ENCODE measurements around the gene IKZF1.

DNA sequence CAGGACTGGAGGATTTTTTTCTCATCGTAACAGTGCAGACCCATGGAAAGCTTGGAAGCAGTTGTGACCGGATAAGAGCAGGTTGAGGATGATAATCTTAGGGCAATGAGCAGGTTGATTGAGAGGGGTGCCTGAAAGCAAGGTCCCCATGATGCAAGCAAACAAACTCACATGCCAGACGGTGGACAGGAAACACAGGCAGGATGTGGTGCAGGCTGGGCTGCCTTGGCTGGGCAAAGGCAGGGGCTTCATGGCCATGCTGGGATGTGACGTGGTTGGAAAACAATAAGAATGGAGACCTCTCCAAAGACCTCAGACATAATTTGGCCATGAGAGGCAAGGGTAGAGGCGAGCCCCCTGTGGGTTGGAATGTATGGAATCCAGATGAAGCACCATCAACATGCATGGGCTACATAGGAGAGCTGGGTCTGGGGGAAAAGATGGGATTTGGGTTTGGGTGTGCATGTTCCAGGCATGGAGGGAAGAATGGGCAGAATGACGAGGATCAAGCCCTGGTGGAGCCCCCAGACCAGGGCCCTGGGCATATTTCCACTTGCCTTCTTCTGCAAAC, 58.3 kb downstream of the IKZF1 start:
- TF ChIP-seq, protein P1, sequence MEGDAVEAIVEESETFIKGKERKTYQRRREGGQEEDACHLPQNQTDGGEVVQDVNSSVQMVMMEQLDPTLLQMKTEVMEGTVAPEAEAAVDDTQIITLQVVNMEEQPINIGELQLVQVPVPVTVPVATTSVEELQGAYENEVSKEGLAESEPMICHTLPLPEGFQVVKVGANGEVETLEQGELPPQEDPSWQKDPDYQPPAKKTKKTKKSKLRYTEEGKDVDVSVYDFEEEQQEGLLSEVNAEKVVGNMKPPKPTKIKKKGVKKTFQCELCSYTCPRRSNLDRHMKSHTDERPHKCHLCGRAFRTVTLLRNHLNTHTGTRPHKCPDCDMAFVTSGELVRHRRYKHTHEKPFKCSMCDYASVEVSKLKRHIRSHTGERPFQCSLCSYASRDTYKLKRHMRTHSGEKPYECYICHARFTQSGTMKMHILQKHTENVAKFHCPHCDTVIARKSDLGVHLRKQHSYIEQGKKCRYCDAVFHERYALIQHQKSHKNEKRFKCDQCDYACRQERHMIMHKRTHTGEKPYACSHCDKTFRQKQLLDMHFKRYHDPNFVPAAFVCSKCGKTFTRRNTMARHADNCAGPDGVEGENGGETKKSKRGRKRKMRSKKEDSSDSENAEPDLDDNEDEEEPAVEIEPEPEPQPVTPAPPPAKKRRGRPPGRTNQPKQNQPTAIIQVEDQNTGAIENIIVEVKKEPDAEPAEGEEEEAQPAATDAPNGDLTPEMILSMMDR (IDR thresholded peaks at IDR 0.05; ENCODE audit: insufficient read depth, low read length, poor library complexity, severe bottlenecking) = no peak
- no peak for TF ChIP-seq EZH2phosphoT487 (conservative IDR thresholded peaks at IDR 0.05; ENCODE audit: low read length)

Measured in SU-DHL-6 (cell line).